ENCODE measurements around the gene PPP2R5D. TPM values are rescaled to one million over a fixed set of nuclear protein-coding genes. Genes with fewer than 3 reads are reported as not detected.
"Not testable (repeated sequence)": the region's sequence is repeated elsewhere in the genome, so short reads cannot be mapped to it uniquely, and the experiment has no call there.

The PPP2R5D gene
- total RNA-seq, 1 donor from 2014 or later: 31.1 TPM

DNA sequence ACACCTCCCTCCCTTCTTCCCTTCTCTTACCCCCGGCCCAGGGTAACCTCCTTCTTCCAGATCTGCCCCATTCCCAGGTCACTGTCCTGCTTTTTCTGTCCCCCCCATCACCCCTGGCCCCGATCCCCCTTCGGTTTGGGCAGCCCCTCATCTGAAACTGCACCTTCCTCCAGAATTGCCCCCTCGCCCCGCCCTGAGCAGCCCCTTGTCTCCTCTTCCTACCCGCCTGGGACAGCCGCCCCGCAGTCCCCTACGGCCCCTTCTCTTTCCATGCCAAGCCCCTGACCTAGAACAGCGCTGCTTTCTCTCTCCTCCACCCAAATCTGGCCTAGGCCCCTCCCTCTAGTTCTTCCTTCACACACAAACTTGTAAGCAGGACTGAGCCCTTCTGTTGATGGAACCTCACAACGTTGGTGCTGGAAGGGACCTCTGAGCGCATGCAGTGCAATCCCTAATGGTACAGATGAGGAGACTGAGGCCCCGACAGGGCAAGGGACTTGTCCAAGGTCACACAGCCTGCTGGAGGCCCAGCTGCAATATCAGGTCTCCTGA lies 630 bp downstream of the PPP2R5D start:
- no peak for DNase-seq (ENCODE audit: low spot score)
- no peak for ATAC-seq
- intact Hi-C loops (cut with DNase I): no loop called here

- ATAC-seq (no peak), DNase-seq (ENCODE audit: low spot score) (no peak)
- intact Hi-C loops (cut with DNase I): no loop called here
Measured at GRCh38 chr6:42987533-42988451, 3.4 kb downstream of the PPP2R5D start.

GRCh38 chr6:42988486-42989020 lies 4.2 kb downstream of the PPP2R5D start:
- ATAC-seq: peak; percentile 6
- intact Hi-C loops (cut with DNase I): no loop called here
- no peak for DNase-seq (ENCODE audit: low spot score)

DNA sequence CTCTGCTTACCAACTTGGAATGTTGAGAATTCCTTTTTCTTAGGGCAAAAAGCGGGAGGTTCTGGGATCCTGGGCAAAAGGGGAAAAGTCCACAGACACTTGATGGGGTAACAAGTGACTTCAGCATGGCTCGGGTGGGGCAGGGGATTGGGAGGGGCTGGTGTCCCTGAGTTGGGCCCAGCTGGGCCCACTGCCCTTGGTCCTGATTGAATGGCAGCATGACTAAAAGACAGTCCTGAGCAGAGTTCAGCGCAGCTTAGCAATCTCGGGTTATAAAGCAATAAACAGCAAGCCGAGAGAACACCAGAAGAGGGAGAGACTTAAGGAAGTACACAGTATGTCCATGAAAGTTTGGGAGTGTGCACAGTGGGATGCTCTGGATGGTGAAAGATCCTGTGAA lies 5.6 kb downstream of the PPP2R5D start:
- intact Hi-C loops (cut with DNase I): no loop called here
- ATAC-seq: no peak
- DNase-seq (ENCODE audit: low spot score): no peak

- no peak for ATAC-seq
- DNase-seq (ENCODE audit: low spot score): no peak
- intact Hi-C loops (cut with DNase I): no loop called here
Measured at GRCh38 chr6:42993445-42993844, 9.1 kb downstream of the PPP2R5D start.

- ATAC-seq (no peak), DNase-seq (ENCODE audit: low spot score) (no peak)
- intact Hi-C loops (cut with DNase I): no loop called here
Measured at GRCh38 chr6:42996513-42996912, 12.1 kb downstream of the PPP2R5D start.

- DNase-seq (ENCODE audit: low spot score); intact Hi-C loops (cut with DNase I): not testable (repeated sequence)
Measured at GRCh38 chr6:42998205-42998604, 13.8 kb downstream of the PPP2R5D start.

GRCh38 chr6:43001843-43002242 lies 17.5 kb downstream of the PPP2R5D start:
- intact Hi-C loops (cut with DNase I): no loop called here

More at GRCh38 chr6:42998205-42998604, 13.8 kb downstream of the PPP2R5D start:
- not testable (repeated sequence) for ATAC-seq

GRCh38 chr6:43005844-43006243 lies 21.5 kb downstream of the PPP2R5D start:
- ATAC-seq: no peak

More at GRCh38 chr6:43001843-43002242, 17.5 kb downstream of the PPP2R5D start:
- ATAC-seq: no peak
- DNase-seq (ENCODE audit: low spot score): no peak

DNA sequence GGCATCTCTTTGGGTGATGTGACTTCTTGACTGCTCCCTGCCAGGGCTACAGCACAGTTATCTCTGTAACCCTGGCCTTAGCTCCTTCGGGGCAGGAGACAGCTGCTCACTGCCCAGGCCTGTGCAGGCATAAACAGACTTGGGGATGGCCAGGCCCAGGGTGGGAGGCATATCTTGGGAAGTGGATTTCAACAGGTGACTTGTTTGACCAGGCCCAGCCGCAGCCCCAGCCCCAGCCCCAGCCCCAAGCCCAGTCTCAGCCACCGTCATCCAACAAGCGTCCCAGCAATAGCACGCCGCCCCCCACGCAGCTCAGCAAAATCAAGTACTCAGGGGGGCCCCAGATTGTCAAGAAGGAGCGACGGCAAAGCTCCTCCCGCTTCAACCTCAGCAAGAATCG lies 21.9 kb downstream of the PPP2R5D start:
- DNase-seq (ENCODE audit: low spot score): no peak
- intact Hi-C loops (cut with DNase I): no loop called here

More at GRCh38 chr6:43005844-43006243, 21.5 kb downstream of the PPP2R5D start:
- intact Hi-C loops (cut with DNase I): no loop called here
- DNase-seq (ENCODE audit: low spot score): no peak

DNA sequence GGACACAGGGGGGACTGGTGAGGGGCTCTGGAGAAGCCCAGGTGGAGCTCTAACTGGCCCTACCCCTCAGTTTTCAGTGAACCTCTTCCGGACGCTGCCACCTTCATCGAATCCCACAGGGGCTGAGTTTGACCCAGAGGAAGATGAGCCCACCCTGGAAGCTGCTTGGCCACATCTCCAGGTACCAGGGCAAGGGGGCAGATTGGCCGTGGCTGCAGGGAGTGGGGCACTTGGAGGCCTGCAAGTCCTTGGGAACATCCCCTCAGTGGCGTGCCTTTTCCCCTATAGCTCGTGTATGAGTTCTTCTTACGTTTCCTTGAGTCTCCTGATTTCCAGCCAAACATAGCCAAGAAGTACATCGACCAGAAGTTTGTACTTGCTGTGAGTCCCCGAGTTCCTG lies 22.8 kb downstream of the PPP2R5D start:
- no peak for DNase-seq (ENCODE audit: low spot score)
- intact Hi-C loops (cut with DNase I): no loop called here
- ATAC-seq: no peak

More for the DNA sequence above, 21.9 kb downstream of the PPP2R5D start:
- ATAC-seq: no peak

- ATAC-seq: no peak
- intact Hi-C loops (cut with DNase I): no loop called here
Measured at GRCh38 chr6:43009124-43009523, 24.8 kb downstream of the PPP2R5D start.

DNA sequence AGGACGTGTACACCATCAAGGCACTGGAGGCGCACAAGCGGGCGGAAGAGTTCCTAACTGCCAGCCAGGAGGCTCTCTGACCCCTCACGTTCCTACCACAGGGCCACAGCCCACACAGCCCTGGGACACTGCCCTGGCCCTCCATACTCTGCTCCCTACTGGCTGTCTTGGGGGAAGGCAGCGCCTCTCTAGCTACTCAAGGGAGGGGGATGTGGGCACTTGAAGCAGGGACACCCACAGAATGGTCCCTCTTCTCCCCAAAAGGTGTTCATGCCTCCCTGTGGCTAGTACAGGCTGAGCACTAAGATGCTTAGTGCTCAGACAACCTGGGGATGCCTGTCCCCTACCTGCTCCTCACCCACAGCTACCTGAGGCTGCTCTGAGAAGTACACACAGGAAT lies 26.8 kb downstream of the PPP2R5D start:
- no peak for ATAC-seq

More at GRCh38 chr6:43009124-43009523, 24.8 kb downstream of the PPP2R5D start:
- DNase-seq (ENCODE audit: low spot score): no peak

DNA sequence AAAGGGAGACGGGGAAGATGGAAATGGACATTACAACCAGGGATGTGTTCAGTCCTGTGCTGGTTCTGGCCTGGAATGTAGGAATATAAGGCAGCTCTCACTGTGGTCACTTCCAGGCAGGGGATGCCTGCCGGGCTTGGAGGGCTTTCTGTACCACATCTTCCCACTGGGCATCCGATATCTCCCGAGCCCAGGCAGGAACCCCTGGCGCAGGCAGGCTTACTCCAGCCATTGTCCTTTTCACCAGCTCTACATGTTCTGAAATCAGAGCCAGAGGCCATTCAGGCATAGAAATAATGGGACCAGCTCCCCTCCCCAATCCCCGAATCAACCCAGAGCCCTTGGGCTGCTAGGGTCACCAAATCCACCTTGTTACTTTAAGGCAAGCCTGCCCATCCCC lies 28.0 kb downstream of the PPP2R5D start:
- no peak for DNase-seq (ENCODE audit: low spot score)
- ATAC-seq: no peak
- intact Hi-C loops (cut with DNase I): no loop called here

More for the DNA sequence above, 26.8 kb downstream of the PPP2R5D start:
- intact Hi-C loops (cut with DNase I): no loop called here
- no peak for DNase-seq (ENCODE audit: low spot score)

DNA sequence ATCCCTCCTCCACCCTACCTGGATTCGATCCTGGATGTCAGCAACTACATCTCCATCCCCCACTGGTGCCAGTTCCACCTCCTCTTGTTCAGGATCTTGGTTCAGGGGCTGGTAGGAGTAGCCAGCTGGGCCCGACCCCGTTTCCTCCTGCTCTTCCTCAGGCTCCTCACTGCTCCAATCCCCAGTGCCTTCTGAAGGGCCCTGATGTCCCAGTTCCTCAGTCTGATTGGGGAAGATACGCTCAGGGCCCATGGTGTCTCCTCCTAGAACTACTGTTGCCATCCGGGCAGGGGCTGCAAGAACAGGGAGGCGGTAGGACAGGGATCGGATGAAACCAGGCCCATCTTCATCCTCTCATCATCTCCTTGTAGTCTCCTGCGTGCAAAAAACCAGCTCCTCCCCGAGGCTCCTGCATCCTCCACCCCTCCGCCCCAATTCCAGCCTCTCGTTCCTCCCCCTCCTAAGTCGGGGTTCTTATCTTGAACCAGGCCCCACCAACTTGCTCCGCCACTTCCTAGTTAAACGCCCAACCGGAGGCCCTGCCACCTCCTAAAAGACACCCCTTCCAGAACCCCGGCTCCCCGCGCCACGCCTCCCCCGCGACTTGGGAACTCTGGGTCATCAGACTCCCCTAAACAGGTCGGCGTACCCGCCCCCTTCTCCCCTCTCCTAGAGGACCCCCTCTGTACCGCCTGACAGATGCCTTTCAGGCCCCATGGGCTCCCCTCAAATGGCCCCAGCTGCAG lies 28.9 kb downstream of the PPP2R5D start:
- intact Hi-C loops (cut with DNase I): no loop called here
- ATAC-seq (peak; percentile 1), DNase-seq (ENCODE audit: low spot score) (no peak)

GRCh38 chr6:43013843-43014433 lies 29.6 kb downstream of the PPP2R5D start, which contains the start of the genes KLHDC3 and MEA1:
KLHDC3 (plus strand) TSS chr6:43014249; CDS start chr6:43017193, 2,944 bp downstream.
MEA1 (minus strand) TSS chr6:43013946; CDS start chr6:43013813, 133 bp downstream.
- intact Hi-C loops (cut with DNase I): no loop called here
- peak; percentile 99 for DNase-seq (ENCODE audit: low spot score)
- ATAC-seq: peak; percentile 98

DNA sequence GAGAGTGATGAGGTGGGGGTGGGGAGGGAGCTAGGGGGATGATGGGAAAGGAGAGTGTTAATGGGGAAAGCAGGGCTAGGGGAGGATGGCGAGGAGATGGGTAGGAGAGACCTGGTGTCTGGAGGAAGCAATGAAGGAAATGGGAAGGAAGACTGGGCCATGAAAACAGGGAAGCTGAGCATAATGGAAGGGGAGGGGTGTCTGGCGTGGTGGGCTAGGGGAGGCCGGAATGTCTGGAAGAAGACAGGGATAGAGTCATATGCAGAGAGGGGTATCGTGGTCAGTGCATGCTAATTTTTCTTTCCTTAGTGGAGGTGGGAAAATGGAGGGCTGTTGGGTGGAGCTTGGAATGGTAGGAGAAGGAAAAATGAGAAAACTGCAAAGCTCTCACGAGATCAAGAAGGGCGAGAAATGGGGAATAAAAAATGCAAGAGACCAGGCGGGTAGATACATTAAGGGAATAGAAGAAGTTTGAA lies 30.1 kb downstream of the PPP2R5D start:
- ATAC-seq (no peak), DNase-seq (ENCODE audit: low spot score) (no peak)
- intact Hi-C loops (cut with DNase I): no loop called here

DNA sequence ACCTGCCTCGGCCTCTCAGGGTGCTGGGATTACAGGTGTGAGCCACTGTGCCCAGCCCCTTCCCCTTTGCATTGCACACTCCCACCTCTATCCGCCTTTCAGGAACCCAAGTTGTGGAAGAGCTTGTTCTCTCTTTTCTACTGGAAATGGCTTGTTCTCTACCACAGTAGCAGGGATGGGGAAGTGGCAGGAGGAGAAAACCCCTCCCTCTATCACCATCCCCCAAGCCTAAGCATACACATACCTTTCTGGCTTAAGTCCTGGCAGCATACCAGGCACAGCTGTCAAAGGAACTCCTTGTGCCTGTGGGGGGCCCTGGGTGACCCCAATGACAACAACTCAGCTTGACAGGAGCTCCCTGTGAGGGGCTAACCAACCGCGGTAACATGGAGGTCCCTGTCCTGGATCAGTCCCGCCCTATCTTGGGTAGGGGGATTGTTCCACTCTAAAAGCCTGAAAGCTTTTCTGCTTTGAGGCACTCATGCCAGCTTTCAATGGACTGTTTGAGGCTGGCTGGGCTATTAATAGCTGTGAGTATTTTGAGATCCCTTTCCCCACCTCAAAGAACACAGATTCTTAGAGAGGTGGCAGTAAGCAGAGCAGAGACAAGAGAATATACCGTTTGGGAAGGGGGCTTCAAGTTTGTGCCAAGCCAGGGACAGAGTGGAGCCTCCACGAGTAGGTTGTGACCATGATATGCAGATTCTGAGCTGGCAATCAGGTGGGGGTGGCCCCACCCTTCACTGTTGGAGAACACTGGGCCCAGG lies 32.0 kb downstream of the PPP2R5D start:
- no peak for ATAC-seq
- intact Hi-C loops (cut with DNase I): no loop called here
- DNase-seq (ENCODE audit: low spot score): no peak

All from sciatic nerve (tissue), 2 donors.